GM04503 (cell line): Measurements from ENCODE around the gene FGD2.
"Not testable (repeated sequence)": the region's sequence is repeated elsewhere in the genome, so short reads cannot be mapped to it uniquely, and the experiment has no call there.

Source experiments
- DNase-seq: peaks from one replicate; pipeline ENCODE4 v3.0.0-alpha.2; 2012; ENCODE audit warnings: low read depth

Gene FGD2

DNA sequence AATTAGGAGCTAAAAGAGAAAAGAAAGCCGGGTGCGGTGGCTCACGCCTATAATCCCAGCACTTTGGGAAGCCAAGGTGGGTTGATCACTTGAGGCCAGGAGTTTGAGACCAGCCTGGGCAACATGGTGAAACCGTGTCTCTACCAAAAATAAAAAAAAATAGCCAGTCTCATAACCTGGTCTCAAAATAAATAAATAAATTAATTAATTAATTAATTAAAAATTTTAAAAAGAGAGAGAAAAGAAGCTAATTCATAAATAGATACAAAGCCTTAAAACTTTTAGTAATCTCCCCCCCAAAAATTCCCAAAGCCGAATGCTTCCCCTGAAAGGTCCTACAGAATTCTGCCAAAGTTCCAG is 53.5 kb downstream of the FGD2 start:
- DNase-seq: not testable (repeated sequence)

DNA sequence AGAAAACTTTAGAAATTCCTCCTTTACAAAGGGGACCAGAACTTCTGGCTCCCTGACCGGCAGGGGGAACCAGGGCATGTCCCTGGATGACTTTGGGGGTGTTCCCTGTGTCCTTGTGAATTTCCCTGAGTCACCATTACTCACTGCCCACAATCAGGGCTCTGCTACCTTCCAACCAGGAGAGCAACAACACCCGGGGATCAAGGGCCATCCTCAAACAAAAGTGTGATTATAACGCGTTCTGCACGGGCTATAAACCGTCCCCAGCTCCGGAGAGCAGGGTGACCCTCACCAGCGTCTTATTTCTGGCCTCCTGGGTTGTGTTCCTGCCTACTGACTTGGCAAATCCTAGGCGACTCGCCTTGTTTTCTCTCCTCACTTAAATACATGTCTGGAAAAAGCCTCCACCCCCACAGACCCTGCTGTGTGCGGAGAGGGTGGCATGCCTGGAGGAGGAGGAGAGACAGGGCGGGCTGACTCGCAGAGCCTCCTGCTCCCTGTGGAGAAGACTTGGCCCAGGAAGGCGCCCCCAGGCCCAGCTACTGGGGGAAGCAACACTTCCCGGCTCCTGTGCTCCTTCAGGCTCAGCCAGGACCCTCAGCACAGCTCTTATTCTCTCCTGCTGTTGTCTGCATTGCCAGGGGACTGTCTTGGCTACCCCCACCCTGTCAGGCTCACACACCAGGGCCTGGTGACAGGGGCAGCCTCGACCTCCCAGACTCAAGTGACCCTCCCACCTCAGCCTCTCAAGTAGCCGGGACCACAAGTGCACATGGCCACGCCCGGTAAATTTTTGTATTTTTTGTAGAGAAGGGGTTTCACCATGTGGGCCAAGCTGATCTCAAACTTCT is 54.1 kb downstream of the FGD2 start:
- peak; percentile 85 for DNase-seq

- no peak for DNase-seq
Measured at GRCh38 chr6:37060195-37060559, 54.7 kb downstream of the FGD2 start.

DNA sequence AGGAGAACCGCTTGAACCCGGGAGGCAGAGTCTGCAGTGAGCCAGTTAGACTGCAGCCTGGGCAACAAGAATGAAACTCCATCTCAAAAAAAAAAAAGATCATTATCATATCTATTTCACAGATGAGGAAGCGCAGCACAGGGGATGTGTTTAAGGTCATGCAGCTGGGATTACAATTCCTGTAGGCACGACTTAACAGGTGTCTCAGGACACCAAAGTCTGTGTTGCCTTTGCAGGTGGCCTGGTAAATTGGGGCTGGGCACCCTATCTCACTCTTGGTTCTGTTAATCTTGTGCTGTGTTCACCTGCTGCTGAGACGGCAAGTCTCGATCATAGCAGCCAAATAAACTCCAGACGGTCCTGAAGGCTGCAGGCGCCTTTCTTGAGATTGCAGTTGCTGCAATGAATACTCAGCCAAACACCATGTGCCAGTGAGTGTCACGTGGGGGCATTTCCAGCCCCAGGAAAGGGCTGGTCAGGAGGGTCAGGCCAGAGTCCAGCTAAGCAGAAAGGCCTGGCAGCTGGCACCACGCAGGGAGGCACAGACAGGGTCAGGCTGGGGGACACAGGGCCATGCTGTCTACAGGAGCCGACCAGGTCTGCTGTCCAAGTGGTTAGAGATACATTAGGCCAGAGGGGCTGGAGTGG is 55.8 kb downstream of the FGD2 start:
- no peak for DNase-seq

DNA sequence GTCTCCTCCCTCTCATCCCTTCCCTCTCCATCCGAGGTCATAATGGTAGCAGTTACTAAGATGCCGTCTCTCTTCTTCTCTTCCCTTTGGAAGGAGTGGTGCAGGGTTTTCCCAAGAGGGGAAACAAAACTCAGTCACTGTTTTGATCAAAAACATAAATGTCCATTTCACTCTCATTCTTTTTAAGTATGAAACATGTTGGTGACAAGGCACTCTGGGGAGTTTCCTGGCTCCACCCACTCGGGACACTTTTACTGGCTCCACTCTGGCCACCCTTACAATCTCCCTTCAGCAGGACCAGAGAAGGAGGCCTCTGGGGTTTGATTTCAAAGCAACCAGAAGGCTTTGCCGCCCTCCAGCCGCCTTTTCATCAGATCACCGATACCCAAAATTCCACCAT is 57.0 kb downstream of the FGD2 start:
- no peak for DNase-seq

- DNase-seq: no peak
Measured at GRCh38 chr6:37068356-37069270, 63.2 kb downstream of the FGD2 start.

DNA sequence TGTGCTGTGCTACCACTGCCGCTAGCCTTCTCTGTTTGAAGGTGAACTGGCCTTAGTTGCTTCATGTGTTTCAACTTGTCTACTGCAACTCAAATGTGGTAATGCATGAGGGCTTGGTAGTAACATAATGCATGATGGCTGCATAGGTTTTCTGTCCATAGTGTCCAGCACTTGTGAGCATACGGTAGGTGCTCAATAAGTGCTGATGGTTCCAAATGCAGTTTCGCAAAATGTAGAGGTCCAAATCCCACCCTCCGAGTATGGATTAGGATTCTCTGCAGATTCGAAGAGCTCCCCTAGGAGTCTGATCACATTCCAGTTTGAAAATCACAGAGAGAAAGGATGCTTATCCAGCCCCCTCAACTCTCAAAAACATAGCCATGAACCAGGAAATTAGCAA is 64.2 kb downstream of the FGD2 start:
- DNase-seq: no peak

DNA sequence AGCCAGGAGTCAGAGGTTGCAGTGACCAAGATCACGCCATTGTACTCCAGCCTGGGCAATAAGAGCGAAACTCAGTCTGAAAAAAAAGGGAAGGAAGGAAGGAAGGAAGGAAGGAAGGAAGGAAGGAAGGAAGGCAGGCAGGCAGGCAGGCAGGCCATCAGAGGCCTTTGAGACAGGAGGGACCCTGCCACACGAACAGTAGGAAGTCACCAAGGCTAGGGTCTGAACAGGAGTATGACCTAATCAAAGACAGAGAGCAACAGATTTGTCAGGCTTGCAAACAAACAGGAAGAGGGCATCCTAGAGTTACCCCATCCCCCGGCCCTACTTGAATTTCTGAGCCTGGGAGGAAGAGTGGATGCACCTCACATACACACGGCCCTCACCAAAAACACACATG is 67.1 kb downstream of the FGD2 start:
- no peak for DNase-seq

GRCh38 chr6:37074053-37074827 is 68.8 kb downstream of the FGD2 start:
- no peak for DNase-seq

GRCh38 chr6:37077191-37077904 is 71.9 kb downstream of the FGD2 start:
- no peak for DNase-seq

DNA sequence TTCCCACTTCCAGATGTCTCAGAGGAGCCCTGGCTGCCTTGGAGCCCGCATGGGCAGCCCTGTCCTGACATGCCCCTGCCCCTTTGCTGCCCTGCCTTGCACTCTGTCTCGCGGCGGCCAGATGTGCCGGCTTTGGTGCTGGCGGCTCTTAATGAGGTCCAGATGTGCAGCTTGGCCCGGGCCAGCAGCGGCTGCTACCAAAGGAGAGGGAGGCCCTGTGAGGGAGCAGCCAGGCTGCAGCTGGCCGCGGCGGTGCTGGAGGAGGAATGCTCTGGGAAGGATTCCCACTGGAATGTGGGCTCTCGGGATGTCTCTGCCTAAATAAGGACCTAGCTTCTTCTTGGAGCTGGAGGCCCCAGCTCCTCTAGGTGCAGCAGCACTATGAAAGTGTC is 72.4 kb downstream of the FGD2 start:
- DNase-seq: peak; percentile 82
